Mucosa of rectum (tissue), 2 donors: ENCODE data around the gene TPM2.
A peak's percentile ranks its signal among the peaks of the same experiment; 100 is the strongest.

Experiments
- H3K27ac ChIP-seq, 2 donors: one replicate each; pipeline ENCODE4 v1.7.0; 2013; ENCODE audit warnings: inconsistent platforms in 2 of 2, low read depth in 2 of 2, low read length in 2 of 2
- H3K27me3 ChIP-seq, 2 donors: one replicate each; pipeline ENCODE4 v1.7.0; 2013; ENCODE audit warnings: low read length in 2 of 2; ENCODE audit not compliant: control insufficient read depth in 2 of 2, insufficient read depth in 2 of 2
- H3K36me3 ChIP-seq, 2 donors: one replicate each; pipeline ENCODE4 v1.7.0; 2013; ENCODE audit warnings: low read length in 2 of 2; ENCODE audit not compliant: control insufficient read depth in 2 of 2, insufficient read depth in 2 of 2
- H3K4me1 ChIP-seq, 2 donors: one replicate each; pipeline ENCODE4 v1.7.0; 2013; ENCODE audit warnings: low read length in 2 of 2, mild to moderate bottlenecking in 1 of 2; ENCODE audit not compliant: control insufficient read depth in 2 of 2, insufficient read depth in 2 of 2
- H3K4me3 ChIP-seq, 2 donors: one replicate each; pipeline ENCODE4 v1.7.0; 2013; ENCODE audit warnings: low read length in 2 of 2
- H3K9ac ChIP-seq, 2 donors: one replicate each; pipeline ENCODE4 v1.7.0; 2013; ENCODE audit warnings: low read length in 2 of 2, low read depth in 1 of 2, mild to moderate bottlenecking in 1 of 2
- H3K9me3 ChIP-seq, 2 donors: one replicate each; pipeline ENCODE4 v1.7.0; 2013; ENCODE audit warnings: low read length in 2 of 2; ENCODE audit not compliant: control insufficient read depth in 2 of 2
- donor health status: healthy.
- donor health status: Normal muscosa, but diverticular disease.

Gene TPM2

GRCh38 chr9:35666045-35666444, 23.7 kb downstream of the TPM2 start:
- no peak overlapping the region for H3K4me3 ChIP-seq
- H3K4me1 ChIP-seq = peaks cover 29 to 42% of the 10 kb centered on the region in 2 donors
- no peaks in the 10 kb centered on the region for H3K9me3 ChIP-seq
- peaks cover 0 to 4% of the 10 kb centered on the region in 2 donors for H3K36me3 ChIP-seq
- H3K27ac ChIP-seq = no peak overlapping the region
- no peaks in the 10 kb centered on the region for H3K27me3 ChIP-seq
- no peak overlapping the region for H3K9ac ChIP-seq

GRCh38 chr9:35665471-35665818, 24.3 kb downstream of the TPM2 start:
- no peaks in the 10 kb centered on the region for H3K9me3 ChIP-seq
- H3K36me3 ChIP-seq = peaks cover 0 to 7% of the 10 kb centered on the region in 2 donors
- no peaks in the 10 kb centered on the region for H3K27me3 ChIP-seq
- peak overlapping the region; percentile 75 to 77 for H3K4me3 ChIP-seq
- peak overlapping the region; percentile 60 to 79 for H3K27ac ChIP-seq
- H3K9ac ChIP-seq = peak overlapping the region; percentile 80 to 91
- H3K4me1 ChIP-seq = peaks cover 35 to 48% of the 10 kb centered on the region in 2 donors

- Histone ChIP-seq H3K9ac (peak within 1 kb of the TSS; percentile 80 to 91), H3K9me3 (no peaks in the 10 kb centered on the region), H3K36me3 (peaks cover 0 to 13% of the 10 kb centered on the region in 2 donors), H3K4me3 (peak within 1 kb of the TSS; percentile 75 to 77), H3K27ac (peak within 1 kb of the TSS; percentile 60 to 79), H3K4me1 (peaks cover 37 to 48% of the 10 kb centered on the region in 2 donors), H3K27me3 (no peaks in the 10 kb centered on the region)
These were observed 24.9 kb downstream of the TPM2 start, which contains the start of gene ARHGEF39 for GRCh38 chr9:35664531-35665470. ARHGEF39 (minus strand) TSS chr9:35665195; CDS start chr9:35665169, 26 bp downstream.

GRCh38 chr9:35662437-35662836, 27.3 kb downstream of the TPM2 start:
- Histone ChIP-seq H3K4me3 (no peak overlapping the region), H3K27me3 (no peaks in the 10 kb centered on the region), H3K27ac (peak overlapping the region; percentile 90 to 91), H3K9me3 (no peaks in the 10 kb centered on the region), H3K9ac (no peak overlapping the region), H3K4me1 (peaks cover 41 to 43% of the 10 kb centered on the region in 2 donors), H3K36me3 (peaks cover 0 to 13% of the 10 kb centered on the region in 2 donors)

- peak overlapping the region in 1 of 2 donors; percentile 61 for H3K9ac ChIP-seq
- peak overlapping the region; percentile 90 to 91 for H3K27ac ChIP-seq
- no peaks in the 10 kb centered on the region for H3K27me3 ChIP-seq
- H3K4me3 ChIP-seq = no peak overlapping the region
- peaks cover 45 to 46% of the 10 kb centered on the region in 2 donors for H3K4me1 ChIP-seq
- no peaks in the 10 kb centered on the region for H3K9me3 ChIP-seq
- peaks cover 0 to 13% of the 10 kb centered on the region in 2 donors for H3K36me3 ChIP-seq
These were observed 27.9 kb downstream of the TPM2 start for GRCh38 chr9:35661756-35662350.

- peaks cover 45 to 46% of the 10 kb centered on the region in 2 donors for H3K4me1 ChIP-seq
These were observed 28.7 kb downstream of the TPM2 start for GRCh38 chr9:35660966-35661415.

GRCh38 chr9:35659340-35659739, 30.4 kb downstream of the TPM2 start:
- H3K36me3 ChIP-seq = peaks cover 0 to 13% of the 10 kb centered on the region in 2 donors
- no peaks in the 10 kb centered on the region for H3K9me3 ChIP-seq
- peak overlapping the region; percentile 93 to 98 for H3K9ac ChIP-seq
- peak overlapping the region; percentile 99 for H3K27ac ChIP-seq
- peak overlapping the region; percentile 91 to 94 for H3K4me3 ChIP-seq
- H3K27me3 ChIP-seq = no peaks in the 10 kb centered on the region
- peaks cover 35 to 37% of the 10 kb centered on the region in 2 donors for H3K4me1 ChIP-seq

More at GRCh38 chr9:35660966-35661415, 28.7 kb downstream of the TPM2 start:
- H3K9me3 ChIP-seq = no peaks in the 10 kb centered on the region
- H3K4me3 ChIP-seq = no peak overlapping the region
- H3K9ac ChIP-seq = peak overlapping the region; percentile 28 to 61
- no peaks in the 10 kb centered on the region for H3K27me3 ChIP-seq
- peaks cover 0 to 13% of the 10 kb centered on the region in 2 donors for H3K36me3 ChIP-seq
- peak overlapping the region; percentile 90 to 91 for H3K27ac ChIP-seq

GRCh38 chr9:35658968-35659220, 30.8 kb downstream of the TPM2 start:
- peak overlapping the region; percentile 91 to 94 for H3K4me3 ChIP-seq
- no peaks in the 10 kb centered on the region for H3K9me3 ChIP-seq
- peaks cover 33 to 35% of the 10 kb centered on the region in 2 donors for H3K4me1 ChIP-seq
- peak overlapping the region; percentile 99 for H3K27ac ChIP-seq
- H3K36me3 ChIP-seq = peaks cover 0 to 13% of the 10 kb centered on the region in 2 donors
- H3K9ac ChIP-seq = peak overlapping the region; percentile 93 to 98
- no peaks in the 10 kb centered on the region for H3K27me3 ChIP-seq

GRCh38 chr9:35658137-35658967, 31.4 kb downstream of the TPM2 start, which contains the start of gene CCDC107:
CCDC107 (plus strand) TSS chr9:35658292; CDS start chr9:35658380, 88 bp downstream.
- H3K27ac ChIP-seq = peak within 1 kb of the TSS; percentile 99
- H3K4me1 ChIP-seq = peaks cover 33 to 35% of the 10 kb centered on the region in 2 donors
- H3K4me3 ChIP-seq = peak within 1 kb of the TSS; percentile 91 to 94
- peak within 1 kb of the TSS; percentile 93 to 98 for H3K9ac ChIP-seq
- H3K36me3 ChIP-seq = peaks cover 0 to 13% of the 10 kb centered on the region in 2 donors
- no peaks in the 10 kb centered on the region for H3K27me3 ChIP-seq
- H3K9me3 ChIP-seq = no peaks in the 10 kb centered on the region
